NB4 (cell line): ENCODE measurements around the gene ZXDC.

ENCODE experiments used
- POLR2A ChIP-seq: IDR thresholded peaks from 2 replicates; pipeline ENCODE4 v1.6.1; 2011; ENCODE audit warnings: mild to moderate bottlenecking; ENCODE audit not compliant: insufficient read length; ENCODE audit errors: extremely low read depth
- TF ChIP-seq, protein P1 (sequence below): IDR thresholded peaks from one replicate; pipeline ENCODE4 v1.5.1; 2012; ENCODE audit warnings: low read depth, low read length

DNA sequence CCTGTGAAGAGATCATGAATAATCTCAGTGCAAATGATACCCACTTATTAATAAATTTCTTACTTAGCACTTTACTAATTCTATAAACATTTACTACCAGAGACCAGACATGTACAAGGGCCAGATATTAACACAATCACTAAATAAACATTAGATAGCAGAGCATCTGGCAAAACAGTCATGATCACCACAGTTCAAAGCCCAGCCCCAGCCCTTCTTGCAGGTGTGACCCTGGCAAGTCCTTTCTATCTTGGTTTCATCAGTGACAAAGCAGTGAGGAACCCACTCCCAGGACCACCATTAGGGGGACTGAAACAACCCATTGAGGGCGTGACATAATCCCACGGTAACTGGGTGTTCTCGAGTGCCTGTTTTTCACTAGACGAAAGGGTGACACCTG lies 11.6 kb downstream of the ZXDC start:
- TF ChIP-seq, protein P1, sequence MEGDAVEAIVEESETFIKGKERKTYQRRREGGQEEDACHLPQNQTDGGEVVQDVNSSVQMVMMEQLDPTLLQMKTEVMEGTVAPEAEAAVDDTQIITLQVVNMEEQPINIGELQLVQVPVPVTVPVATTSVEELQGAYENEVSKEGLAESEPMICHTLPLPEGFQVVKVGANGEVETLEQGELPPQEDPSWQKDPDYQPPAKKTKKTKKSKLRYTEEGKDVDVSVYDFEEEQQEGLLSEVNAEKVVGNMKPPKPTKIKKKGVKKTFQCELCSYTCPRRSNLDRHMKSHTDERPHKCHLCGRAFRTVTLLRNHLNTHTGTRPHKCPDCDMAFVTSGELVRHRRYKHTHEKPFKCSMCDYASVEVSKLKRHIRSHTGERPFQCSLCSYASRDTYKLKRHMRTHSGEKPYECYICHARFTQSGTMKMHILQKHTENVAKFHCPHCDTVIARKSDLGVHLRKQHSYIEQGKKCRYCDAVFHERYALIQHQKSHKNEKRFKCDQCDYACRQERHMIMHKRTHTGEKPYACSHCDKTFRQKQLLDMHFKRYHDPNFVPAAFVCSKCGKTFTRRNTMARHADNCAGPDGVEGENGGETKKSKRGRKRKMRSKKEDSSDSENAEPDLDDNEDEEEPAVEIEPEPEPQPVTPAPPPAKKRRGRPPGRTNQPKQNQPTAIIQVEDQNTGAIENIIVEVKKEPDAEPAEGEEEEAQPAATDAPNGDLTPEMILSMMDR: no peak
- TF ChIP-seq POLR2A: no peak
